Fibroblast of skin of scalp (primary cell): ENCODE results near the gene DST. TPM values are rescaled to one million over a fixed set of nuclear protein-coding genes. Genes with fewer than 3 reads are reported as not detected.

Source experiments
- DNase-seq: peaks from one replicate; pipeline ENCODE4 v3.0.0-alpha.2; 2013
- polyA plus RNA-seq, 2 experiments: library from polyadenylated mRNA; unstranded; fragments of 120-200 nt; gene quantifications; one replicate each; pipeline ENCODE4 v1.2.1, GENCODE V29; 2013; ENCODE audit not compliant: insufficient read length in 2 of 2

DST gene
- 104 TPM for polyA plus RNA-seq (2013, experiment 1 of 2; ENCODE audit: insufficient read length)
- 102 TPM for polyA plus RNA-seq (2013, experiment 2 of 2; ENCODE audit: insufficient read length)

GRCh38 chr6:56642366-56643261 is at the start of gene DST:
Gene DST, minus strand, starts transcription at chr6:56642889.
- DNase-seq: peak; percentile 89

GRCh38 chr6:56691814-56692213 is 49.1 kb upstream of the DST start:
- no peak for DNase-seq

GRCh38 chr6:56691286-56691595 is 48.6 kb upstream of the DST start:
- DNase-seq: no peak

- DNase-seq: peak; percentile 75
These were observed 48.0 kb upstream of the DST start for GRCh38 chr6:56690519-56691285.

GRCh38 chr6:56689663-56690062 is 47.0 kb upstream of the DST start:
- DNase-seq: no peak

GRCh38 chr6:56689114-56689513 is 46.4 kb upstream of the DST start:
- no peak for DNase-seq

GRCh38 chr6:56688521-56688920 is 45.8 kb upstream of the DST start:
- DNase-seq: no peak

- no peak for DNase-seq
These were observed 44.9 kb upstream of the DST start for GRCh38 chr6:56687551-56687950.

GRCh38 chr6:56686429-56686828 is 43.7 kb upstream of the DST start:
- no peak for DNase-seq

GRCh38 chr6:56685994-56686393 is 43.3 kb upstream of the DST start:
- no peak for DNase-seq

GRCh38 chr6:56685102-56685733 is 42.5 kb upstream of the DST start:
- DNase-seq: no peak

GRCh38 chr6:56684342-56685101 is 41.8 kb upstream of the DST start:
- no peak for DNase-seq

- DNase-seq: peak; percentile 91
These were observed 41.2 kb upstream of the DST start for GRCh38 chr6:56683882-56684281.

GRCh38 chr6:56682635-56683034 is 39.9 kb upstream of the DST start:
- no peak for DNase-seq

- peak; percentile 26 for DNase-seq
These were observed 34.9 kb upstream of the DST start for GRCh38 chr6:56677559-56677958.

- DNase-seq: no peak
These were observed 29.2 kb upstream of the DST start for GRCh38 chr6:56671651-56672461.

- DNase-seq: no peak
These were observed 28.5 kb upstream of the DST start for GRCh38 chr6:56671160-56671559.

GRCh38 chr6:56669041-56669440 is 26.4 kb upstream of the DST start:
- no peak for DNase-seq

- DNase-seq: no peak
These were observed 25.5 kb upstream of the DST start for GRCh38 chr6:56668158-56668557.

- no peak for DNase-seq
These were observed 24.6 kb upstream of the DST start for GRCh38 chr6:56667336-56667735.

- no peak for DNase-seq
These were observed 21.3 kb upstream of the DST start for GRCh38 chr6:56664029-56664428.

GRCh38 chr6:56663344-56663743 is 20.7 kb upstream of the DST start:
- no peak for DNase-seq
